ENCODE results near the gene HIP1. TPM values are rescaled to one million over a fixed set of nuclear protein-coding genes. Genes with fewer than 3 reads are reported as not detected.
A peak's percentile ranks its signal among the peaks of the same experiment; 100 is the strongest.

The HIP1 gene
- total and polyA plus RNA-seq, 9 of the 15 experiments (the other 6 are each of a cell fraction or from before 2014, with no cell fraction given) = 2.4 to 13.7 (median 9.5) TPM

- TF ChIP-seq ZBTB40 (IDR thresholded peaks at IDR 0.05) (peak; percentile 60), ZBTB40 (CRISPR knock-in tag; IDR thresholded peaks at IDR 0.05) (no peak), ZEB2 (IDR thresholded peaks at IDR 0.05) (no peak), PHF8 (IDR thresholded peaks at IDR 0.05; ENCODE audit: borderline replicate concordance, low read length) (peak; percentile 66; the same call in 1 of the 2 replicates), NCOA1 (IDR thresholded peaks at IDR 0.05; ENCODE audit: low read depth) (0 out of 2 replicates have a peak, but pooled peaks have one; percentile 8), ATF4 (CRISPR knock-in tag; IDR thresholded peaks at IDR 0.05) (no peak), XRCC3 (IDR thresholded peaks at IDR 0.05) (no peak), NKRF (IDR thresholded peaks at IDR 0.05; ENCODE audit: borderline replicate concordance) (peak; percentile 59; the same call in 1 of the 2 replicates), PREB (CRISPR knock-in tag; IDR thresholded peaks at IDR 0.05) (peak; percentile 92), ZNF76 (CRISPR knock-in tag; IDR thresholded peaks at IDR 0.05; ENCODE audit: borderline replicate concordance) (0 out of 2 replicates have a peak, but pooled peaks have one; percentile 24)
- TF ChIP-seq, protein P1, sequence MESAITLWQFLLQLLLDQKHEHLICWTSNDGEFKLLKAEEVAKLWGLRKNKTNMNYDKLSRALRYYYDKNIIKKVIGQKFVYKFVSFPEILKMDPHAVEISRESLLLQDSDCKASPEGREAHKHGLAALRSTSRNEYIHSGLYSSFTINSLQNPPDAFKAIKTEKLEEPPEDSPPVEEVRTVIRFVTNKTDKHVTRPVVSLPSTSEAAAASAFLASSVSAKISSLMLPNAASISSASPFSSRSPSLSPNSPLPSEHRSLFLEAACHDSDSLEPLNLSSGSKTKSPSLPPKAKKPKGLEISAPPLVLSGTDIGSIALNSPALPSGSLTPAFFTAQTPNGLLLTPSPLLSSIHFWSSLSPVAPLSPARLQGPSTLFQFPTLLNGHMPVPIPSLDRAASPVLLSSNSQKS (CRISPR knock-in tag; IDR thresholded peaks at IDR 0.05) = no peak
Observed at GRCh38 chr7:75738604-75738974, at the start of gene HIP1 (continued).
